HG02852 (cell line): ENCODE results near the gene RAB36.
A peak's percentile ranks its signal among the peaks of the same experiment; 100 is the strongest.

Experiments used
- ATAC-seq: cut with Tn5 transposase; IDR thresholded peaks from one replicate; pipeline ENCODE4 v1.9.1; 2021; ENCODE audit warnings: mild to moderate bottlenecking, moderate library complexity; ENCODE audit not compliant: unreplicated experiment

RAB36 gene

DNA sequence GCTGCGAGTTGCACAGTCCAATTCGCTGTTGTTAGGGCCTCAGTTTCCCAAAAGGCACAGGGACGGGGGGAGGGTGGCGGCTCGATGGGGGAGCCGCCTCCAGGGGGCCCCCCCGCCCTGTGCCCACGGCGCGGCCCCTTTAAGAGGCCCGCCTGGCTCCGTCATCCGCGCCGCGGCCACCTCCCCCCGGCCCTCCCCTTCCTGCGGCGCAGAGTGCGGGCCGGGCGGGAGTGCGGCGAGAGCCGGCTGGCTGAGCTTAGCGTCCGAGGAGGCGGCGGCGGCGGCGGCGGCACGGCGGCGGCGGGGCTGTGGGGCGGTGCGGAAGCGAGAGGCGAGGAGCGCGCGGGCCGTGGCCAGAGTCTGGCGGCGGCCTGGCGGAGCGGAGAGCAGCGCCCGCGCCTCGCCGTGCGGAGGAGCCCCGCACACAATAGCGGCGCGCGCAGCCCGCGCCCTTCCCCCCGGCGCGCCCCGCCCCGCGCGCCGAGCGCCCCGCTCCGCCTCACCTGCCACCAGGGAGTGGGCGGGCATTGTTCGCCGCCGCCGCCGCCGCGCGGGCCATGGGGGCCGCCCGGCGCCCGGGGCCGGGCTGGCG, 35.1 kb downstream of the RAB36 start, which contains the start of gene BCR:
BCR (plus strand) TSS at position 209 of the 592 bp plus-strand sequence. CDS start 452 bp downstream, outside the sequence.
- peak; percentile 54 for ATAC-seq

DNA sequence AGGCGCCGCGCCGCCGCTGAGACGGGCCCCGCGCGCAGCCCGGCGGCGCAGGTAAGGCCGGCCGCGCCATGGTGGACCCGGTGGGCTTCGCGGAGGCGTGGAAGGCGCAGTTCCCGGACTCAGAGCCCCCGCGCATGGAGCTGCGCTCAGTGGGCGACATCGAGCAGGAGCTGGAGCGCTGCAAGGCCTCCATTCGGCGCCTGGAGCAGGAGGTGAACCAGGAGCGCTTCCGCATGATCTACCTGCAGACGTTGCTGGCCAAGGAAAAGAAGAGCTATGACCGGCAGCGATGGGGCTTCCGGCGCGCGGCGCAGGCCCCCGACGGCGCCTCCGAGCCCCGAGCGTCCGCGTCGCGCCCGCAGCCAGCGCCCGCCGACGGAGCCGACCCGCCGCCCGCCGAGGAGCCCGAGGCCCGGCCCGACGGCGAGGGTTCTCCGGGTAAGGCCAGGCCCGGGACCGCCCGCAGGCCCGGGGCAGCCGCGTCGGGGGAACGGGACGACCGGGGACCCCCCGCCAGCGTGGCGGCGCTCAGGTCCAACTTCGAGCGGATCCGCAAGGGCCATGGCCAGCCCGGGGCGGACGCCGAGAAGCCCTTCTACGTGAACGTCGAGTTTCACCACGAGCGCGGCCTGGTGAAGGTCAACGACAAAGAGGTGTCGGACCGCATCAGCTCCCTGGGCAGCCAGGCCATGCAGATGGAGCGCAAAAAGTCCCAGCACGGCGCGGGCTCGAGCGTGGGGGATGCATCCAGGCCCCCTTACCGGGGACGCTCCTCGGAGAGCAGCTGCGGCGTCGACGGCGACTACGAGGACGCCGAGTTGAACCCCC, 35.8 kb downstream of the RAB36 start:
- peak; percentile 19 for ATAC-seq

DNA sequence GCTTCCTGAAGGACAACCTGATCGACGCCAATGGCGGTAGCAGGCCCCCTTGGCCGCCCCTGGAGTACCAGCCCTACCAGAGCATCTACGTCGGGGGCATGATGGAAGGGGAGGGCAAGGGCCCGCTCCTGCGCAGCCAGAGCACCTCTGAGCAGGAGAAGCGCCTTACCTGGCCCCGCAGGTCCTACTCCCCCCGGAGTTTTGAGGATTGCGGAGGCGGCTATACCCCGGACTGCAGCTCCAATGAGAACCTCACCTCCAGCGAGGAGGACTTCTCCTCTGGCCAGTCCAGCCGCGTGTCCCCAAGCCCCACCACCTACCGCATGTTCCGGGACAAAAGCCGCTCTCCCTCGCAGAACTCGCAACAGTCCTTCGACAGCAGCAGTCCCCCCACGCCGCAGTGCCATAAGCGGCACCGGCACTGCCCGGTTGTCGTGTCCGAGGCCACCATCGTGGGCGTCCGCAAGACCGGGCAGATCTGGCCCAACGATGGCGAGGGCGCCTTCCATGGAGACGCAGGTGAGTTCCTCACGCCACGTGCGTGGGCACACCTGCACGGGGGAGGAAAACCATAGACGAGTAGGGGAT, 36.5 kb downstream of the RAB36 start:
- no peak for ATAC-seq

DNA sequence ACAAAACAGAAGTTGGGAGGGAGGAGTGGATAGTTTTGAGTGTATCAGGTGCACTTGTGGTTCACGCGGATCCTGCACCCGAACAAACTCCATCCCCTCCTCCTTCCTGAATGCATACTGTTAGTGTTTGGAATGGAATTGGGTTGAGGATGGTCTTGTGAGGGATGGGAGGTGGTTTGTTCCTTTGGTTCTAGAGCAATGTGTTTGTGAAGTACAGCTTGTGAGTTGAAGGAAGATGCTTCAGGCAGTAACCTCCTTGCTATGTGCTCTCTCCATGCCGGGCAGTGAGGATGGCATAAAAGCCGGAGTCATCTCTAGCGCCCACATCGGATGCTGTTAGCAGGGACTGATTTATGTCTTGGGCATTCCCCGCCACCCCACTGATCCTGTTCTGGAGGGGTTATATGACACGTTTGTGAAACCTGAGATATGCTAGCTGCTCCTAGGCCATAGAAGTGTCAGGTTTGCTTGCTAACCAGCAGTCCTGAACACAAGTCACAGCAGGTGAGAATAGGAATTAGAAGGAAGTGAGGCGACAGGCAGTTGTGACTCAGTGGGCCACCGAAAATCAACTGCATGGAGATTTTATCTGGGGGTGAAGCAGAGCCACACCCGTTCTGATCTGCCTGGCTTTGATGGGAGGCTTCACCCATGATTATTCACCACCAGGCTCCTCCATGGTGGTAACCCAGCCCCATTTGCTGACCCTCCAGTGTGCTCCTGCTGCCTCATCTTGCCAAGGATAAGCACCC, 37.2 kb downstream of the RAB36 start:
- ATAC-seq, result no peak

- ATAC-seq, result no peak
These were observed 37.9 kb downstream of the RAB36 start for GRCh38 chr22:23183061-23183698.

- no peak for ATAC-seq
These were observed 39.0 kb downstream of the RAB36 start for GRCh38 chr22:23184100-23184763.

- no peak for ATAC-seq
These were observed 39.5 kb downstream of the RAB36 start for GRCh38 chr22:23184764-23185113.

DNA sequence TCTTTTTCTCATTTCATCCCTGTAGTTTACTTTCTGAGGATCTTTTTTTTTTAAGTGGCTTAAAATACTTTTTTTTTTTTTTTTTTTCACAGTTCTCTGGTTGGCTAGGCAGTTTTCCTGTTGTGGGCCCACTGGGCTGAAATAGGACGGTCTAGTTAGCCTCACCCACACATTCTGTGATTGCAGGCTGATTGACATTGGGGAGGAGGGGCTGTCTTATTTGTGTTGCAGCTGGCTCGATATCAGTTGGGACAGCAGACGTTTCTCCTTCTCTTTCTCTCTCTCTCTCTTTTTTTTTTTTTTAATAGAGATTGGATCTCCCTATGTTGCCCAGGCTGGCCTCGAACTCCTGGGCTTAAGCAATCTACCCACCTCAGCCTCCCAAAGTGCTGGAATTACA, 41.9 kb downstream of the RAB36 start:
- ATAC-seq, result no peak

- no peak for ATAC-seq
These were observed 42.8 kb downstream of the RAB36 start for GRCh38 chr22:23187871-23188700.

GRCh38 chr22:23190526-23190925, 45.2 kb downstream of the RAB36 start:
- no peak for ATAC-seq

GRCh38 chr22:23192133-23192532, 46.9 kb downstream of the RAB36 start:
- no peak for ATAC-seq

- no peak for ATAC-seq
These were observed 47.3 kb downstream of the RAB36 start for GRCh38 chr22:23192558-23192957.

GRCh38 chr22:23193196-23193827, 48.0 kb downstream of the RAB36 start:
- ATAC-seq, result no peak

- no peak for ATAC-seq
These were observed 48.6 kb downstream of the RAB36 start for GRCh38 chr22:23193882-23194281.

- no peak for ATAC-seq
These were observed 50.9 kb downstream of the RAB36 start for GRCh38 chr22:23196165-23196564.

DNA sequence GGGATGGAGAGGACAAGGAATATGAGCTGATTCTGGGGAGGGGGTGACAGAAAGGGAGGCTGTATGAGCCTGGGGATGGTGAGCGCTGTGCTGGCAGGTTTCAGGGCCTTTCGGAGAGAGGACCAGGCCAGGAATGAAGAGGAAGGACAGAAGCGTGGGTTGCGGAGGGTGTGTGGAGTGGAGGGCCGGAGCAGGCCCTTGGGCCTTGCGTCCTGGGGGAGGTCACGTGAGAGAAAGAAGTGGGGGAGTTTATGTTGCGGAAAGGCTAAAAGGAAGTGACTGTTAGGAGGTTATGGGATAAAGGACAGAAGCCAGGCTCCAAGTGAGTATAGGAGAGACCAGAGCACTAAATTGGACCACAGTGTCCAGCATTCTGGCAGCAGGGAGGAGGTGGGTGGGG, 52.6 kb downstream of the RAB36 start:
- ATAC-seq, result no peak

GRCh38 chr22:23199159-23199558, 53.9 kb downstream of the RAB36 start:
- no peak for ATAC-seq

DNA sequence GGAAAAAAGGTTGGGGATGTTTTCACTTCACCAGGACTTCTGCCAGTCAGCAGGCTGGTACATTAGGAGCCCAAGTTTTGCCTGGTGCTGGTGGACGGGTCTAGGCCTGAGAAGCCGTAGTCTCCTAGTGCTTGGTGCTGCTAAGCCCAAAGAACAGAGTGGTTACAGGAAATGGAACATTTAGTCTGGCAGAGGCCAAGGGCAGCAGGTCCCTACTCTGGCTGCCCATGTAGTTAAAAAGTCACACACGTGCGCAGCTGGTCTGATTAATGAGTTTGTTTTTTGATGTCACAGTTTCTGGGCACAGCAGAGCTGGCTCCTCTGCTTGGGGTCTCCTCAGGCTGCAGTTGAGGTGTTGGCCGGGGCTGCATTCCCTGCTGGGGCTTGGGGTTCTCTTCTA, 55.6 kb downstream of the RAB36 start:
- no peak for ATAC-seq

- ATAC-seq, result no peak
These were observed 57.7 kb downstream of the RAB36 start for GRCh38 chr22:23202812-23203451.
